ENCODE measurements around the gene PPP1R3D. TPM values are rescaled to one million over a fixed set of nuclear protein-coding genes. Genes with fewer than 3 reads are reported as not detected.

PPP1R3D gene
- total and polyA plus RNA-seq, 2 of the 8 experiments (the other 6 are each of a cell fraction or from before 2014, with no cell fraction given), result 1.4 to 3.9 TPM

GRCh38 chr20:59938696-59939051 lies 1.4 kb downstream of the PPP1R3D start (continued):
- TF ChIP-seq, protein P1, sequence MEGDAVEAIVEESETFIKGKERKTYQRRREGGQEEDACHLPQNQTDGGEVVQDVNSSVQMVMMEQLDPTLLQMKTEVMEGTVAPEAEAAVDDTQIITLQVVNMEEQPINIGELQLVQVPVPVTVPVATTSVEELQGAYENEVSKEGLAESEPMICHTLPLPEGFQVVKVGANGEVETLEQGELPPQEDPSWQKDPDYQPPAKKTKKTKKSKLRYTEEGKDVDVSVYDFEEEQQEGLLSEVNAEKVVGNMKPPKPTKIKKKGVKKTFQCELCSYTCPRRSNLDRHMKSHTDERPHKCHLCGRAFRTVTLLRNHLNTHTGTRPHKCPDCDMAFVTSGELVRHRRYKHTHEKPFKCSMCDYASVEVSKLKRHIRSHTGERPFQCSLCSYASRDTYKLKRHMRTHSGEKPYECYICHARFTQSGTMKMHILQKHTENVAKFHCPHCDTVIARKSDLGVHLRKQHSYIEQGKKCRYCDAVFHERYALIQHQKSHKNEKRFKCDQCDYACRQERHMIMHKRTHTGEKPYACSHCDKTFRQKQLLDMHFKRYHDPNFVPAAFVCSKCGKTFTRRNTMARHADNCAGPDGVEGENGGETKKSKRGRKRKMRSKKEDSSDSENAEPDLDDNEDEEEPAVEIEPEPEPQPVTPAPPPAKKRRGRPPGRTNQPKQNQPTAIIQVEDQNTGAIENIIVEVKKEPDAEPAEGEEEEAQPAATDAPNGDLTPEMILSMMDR (IDR thresholded peaks at IDR 0.05; ENCODE audit: control extremely low read depth in 1 of 3, insufficient read depth in 1 of 3, low read depth in 1 of 3, low read length in 3 of 3), result no peak
- TF ChIP-seq JUND (IDR thresholded peaks at IDR 0.05; ENCODE audit: low read length), result no peak
- TF ChIP-seq, protein P2, sequence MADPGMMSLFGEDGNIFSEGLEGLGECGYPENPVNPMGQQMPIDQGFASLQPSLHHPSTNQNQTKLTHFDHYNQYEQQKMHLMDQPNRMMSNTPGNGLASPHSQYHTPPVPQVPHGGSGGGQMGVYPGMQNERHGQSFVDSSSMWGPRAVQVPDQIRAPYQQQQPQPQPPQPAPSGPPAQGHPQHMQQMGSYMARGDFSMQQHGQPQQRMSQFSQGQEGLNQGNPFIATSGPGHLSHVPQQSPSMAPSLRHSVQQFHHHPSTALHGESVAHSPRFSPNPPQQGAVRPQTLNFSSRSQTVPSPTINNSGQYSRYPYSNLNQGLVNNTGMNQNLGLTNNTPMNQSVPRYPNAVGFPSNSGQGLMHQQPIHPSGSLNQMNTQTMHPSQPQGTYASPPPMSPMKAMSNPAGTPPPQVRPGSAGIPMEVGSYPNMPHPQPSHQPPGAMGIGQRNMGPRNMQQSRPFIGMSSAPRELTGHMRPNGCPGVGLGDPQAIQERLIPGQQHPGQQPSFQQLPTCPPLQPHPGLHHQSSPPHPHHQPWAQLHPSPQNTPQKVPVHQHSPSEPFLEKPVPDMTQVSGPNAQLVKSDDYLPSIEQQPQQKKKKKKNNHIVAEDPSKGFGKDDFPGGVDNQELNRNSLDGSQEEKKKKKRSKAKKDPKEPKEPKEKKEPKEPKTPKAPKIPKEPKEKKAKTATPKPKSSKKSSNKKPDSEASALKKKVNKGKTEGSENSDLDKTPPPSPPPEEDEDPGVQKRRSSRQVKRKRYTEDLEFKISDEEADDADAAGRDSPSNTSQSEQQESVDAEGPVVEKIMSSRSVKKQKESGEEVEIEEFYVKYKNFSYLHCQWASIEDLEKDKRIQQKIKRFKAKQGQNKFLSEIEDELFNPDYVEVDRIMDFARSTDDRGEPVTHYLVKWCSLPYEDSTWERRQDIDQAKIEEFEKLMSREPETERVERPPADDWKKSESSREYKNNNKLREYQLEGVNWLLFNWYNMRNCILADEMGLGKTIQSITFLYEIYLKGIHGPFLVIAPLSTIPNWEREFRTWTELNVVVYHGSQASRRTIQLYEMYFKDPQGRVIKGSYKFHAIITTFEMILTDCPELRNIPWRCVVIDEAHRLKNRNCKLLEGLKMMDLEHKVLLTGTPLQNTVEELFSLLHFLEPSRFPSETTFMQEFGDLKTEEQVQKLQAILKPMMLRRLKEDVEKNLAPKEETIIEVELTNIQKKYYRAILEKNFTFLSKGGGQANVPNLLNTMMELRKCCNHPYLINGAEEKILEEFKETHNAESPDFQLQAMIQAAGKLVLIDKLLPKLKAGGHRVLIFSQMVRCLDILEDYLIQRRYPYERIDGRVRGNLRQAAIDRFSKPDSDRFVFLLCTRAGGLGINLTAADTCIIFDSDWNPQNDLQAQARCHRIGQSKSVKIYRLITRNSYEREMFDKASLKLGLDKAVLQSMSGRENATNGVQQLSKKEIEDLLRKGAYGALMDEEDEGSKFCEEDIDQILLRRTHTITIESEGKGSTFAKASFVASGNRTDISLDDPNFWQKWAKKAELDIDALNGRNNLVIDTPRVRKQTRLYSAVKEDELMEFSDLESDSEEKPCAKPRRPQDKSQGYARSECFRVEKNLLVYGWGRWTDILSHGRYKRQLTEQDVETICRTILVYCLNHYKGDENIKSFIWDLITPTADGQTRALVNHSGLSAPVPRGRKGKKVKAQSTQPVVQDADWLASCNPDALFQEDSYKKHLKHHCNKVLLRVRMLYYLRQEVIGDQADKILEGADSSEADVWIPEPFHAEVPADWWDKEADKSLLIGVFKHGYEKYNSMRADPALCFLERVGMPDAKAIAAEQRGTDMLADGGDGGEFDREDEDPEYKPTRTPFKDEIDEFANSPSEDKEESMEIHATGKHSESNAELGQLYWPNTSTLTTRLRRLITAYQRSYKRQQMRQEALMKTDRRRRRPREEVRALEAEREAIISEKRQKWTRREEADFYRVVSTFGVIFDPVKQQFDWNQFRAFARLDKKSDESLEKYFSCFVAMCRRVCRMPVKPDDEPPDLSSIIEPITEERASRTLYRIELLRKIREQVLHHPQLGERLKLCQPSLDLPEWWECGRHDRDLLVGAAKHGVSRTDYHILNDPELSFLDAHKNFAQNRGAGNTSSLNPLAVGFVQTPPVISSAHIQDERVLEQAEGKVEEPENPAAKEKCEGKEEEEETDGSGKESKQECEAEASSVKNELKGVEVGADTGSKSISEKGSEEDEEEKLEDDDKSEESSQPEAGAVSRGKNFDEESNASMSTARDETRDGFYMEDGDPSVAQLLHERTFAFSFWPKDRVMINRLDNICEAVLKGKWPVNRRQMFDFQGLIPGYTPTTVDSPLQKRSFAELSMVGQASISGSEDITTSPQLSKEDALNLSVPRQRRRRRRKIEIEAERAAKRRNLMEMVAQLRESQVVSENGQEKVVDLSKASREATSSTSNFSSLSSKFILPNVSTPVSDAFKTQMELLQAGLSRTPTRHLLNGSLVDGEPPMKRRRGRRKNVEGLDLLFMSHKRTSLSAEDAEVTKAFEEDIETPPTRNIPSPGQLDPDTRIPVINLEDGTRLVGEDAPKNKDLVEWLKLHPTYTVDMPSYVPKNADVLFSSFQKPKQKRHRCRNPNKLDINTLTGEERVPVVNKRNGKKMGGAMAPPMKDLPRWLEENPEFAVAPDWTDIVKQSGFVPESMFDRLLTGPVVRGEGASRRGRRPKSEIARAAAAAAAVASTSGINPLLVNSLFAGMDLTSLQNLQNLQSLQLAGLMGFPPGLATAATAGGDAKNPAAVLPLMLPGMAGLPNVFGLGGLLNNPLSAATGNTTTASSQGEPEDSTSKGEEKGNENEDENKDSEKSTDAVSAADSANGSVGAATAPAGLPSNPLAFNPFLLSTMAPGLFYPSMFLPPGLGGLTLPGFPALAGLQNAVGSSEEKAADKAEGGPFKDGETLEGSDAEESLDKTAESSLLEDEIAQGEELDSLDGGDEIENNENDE (IDR thresholded peaks at IDR 0.05; ENCODE audit: insufficient replicate concordance, low read length), result no peak

All from H1 (cell line).